Cortex of kidney (tissue), 1 donor: Measurements from ENCODE around the gene MLH3.

Experiments used
- DNase-seq: peaks from one replicate; lab custom pipeline; 2025; lab: John Stamatoyannopoulos, UW

MLH3 gene

GRCh38 chr14:75066691-75067090 is 15.4 kb upstream of the MLH3 start:
- no peak for DNase-seq

- no peak for DNase-seq
Observed at GRCh38 chr14:75064205-75064567, 12.9 kb upstream of the MLH3 start.

DNA sequence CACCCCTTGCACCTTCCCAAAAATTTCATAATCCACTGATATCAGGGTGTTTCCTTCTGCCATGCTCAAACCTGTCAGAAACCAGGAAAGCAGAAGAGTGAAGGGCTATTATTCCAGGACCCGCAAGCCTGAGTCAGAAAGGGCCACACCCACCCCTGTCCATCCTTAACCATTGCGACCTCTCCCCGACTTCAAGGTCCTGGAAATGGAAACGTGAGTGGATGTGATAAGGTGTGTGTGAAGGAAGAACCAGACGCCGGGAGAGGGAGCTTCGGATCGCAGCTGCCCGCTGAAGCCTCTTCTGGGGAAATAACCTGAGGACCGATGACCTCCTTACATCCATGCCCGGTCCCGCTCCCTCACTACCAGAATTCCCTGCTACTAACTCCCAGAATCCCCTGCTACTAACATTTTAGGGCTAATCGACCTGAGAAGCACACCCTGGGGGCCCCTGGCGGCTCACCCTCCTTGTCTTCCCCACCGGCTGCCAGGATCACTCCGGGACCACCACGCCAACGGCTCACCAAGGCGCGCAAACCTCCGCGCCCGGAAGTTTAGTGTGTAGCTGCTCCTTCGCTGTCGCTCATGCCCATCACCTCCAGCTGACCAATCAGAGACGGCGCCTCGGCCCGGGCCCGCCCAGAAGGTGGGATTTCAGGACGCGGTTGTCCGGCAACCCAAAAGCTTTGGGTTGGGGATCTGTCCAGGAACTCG is 12.4 kb upstream of the MLH3 start, which contains the start of gene ACYP1:
Gene ACYP1, minus strand, starts transcription at position 534 of the 714 bp plus-strand sequence. Its CDS starts 471 bp downstream, at position 63.
- peak; percentile 16 for DNase-seq

DNA sequence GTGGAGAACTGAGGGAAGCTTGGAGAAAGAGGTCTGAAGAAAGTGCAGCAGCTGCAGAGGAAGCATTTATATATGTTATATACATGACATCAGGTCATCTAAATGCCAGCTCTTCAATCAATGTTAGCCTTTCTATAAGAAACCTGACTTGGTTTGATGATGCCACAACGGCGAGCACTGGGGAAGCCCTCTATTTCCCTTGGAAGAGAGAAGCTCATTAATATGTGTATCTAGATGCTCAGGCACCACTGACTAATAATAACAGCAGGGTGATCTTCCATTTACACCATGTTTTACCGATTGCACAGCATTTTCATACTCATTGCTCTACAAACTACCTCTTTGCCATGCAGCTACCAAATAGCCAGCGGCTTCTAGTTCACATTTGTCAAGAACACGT is 11.7 kb upstream of the MLH3 start:
- no peak for DNase-seq

GRCh38 chr14:75060420-75060819 is 9.2 kb upstream of the MLH3 start:
- DNase-seq = no peak

GRCh38 chr14:75059642-75060041 is 8.4 kb upstream of the MLH3 start:
- no peak for DNase-seq

- DNase-seq = no peak
Observed at GRCh38 chr14:75054421-75054820, 3.2 kb upstream of the MLH3 start.

DNA sequence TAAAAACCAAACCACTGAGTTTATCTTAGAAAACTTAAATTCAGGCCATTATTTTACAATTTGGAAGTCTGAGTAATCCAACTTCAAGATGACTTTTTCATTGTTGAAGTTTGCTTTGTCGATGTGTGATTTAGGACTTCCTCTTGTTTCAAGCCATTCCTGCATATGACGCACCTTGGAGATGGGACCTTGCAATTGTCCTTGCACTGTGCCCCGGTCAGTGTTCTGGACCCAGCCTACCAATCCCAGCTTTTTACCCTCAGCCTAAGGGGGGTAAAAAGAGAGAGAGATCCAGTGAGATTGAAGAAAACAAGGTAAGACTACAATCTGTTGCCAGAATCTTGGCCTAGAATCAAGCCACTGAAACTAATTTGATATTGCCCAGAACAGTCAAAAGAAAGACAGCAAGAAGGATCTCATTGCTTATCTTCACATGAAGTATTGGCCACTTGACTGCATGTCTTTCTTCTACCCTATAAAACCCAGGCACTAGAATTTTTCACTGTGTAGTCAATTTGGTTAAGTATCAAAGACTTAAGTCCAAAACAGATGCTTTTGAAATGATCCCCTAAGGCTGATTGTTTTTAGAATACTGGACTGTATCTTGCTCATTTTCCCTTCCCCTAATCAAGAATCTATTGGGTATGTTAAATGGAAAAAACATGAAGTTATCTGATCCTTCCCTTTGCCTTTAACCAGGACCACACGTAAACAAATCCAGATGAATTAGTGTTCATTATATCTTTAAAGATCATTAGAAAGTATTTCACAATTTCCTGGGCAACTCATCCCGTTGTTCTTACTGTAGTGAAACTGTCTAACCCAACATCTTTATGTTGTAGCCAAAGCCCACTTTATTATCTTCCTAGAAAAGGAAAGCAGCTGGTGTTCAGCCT is 2.4 kb upstream of the MLH3 start:
- no peak for DNase-seq

DNA sequence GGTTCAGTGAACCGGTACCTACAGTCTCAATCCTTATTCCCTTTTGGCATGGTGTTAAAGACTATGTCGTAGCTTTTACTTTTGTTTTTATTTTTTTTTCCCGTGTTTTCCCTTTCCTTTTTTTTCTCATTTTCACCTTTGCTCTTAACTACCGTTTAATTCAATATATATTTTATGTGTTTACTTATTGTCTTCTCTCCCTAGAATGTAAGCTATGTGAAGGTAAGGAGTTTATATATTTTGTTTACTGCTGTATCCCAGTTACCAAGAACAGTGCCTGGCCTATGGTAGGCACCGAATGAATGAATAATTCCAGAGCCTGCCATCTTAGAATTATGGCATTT is 261 bp upstream of the MLH3 start:
- DNase-seq = no peak

- DNase-seq = no peak
Observed at GRCh38 chr14:75049731-75050201, 1.5 kb downstream of the MLH3 start.

- no peak for DNase-seq
Observed at GRCh38 chr14:75049136-75049535, 2.1 kb downstream of the MLH3 start.

DNA sequence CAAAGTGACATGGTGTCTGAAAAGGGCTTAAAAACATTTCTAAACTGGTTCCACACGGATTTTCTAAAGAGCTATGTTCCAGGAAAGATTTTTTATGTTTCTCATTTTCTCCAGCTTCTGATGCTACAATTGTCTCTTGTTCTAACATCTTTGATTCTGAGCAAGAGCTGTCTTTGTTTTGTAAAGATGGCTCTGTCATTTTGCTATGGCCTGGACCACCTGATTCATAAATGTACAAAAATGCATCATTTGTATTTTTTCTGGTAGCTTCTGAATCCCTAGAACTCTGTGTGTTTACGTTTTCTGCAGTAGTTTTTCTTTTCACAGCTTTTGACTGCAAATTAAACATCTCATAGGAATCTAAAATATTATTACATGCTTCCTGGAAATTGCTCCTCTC is 3.2 kb downstream of the MLH3 start:
- no peak for DNase-seq

- DNase-seq = no peak
Observed at GRCh38 chr14:75047506-75047905, 3.8 kb downstream of the MLH3 start.

DNA sequence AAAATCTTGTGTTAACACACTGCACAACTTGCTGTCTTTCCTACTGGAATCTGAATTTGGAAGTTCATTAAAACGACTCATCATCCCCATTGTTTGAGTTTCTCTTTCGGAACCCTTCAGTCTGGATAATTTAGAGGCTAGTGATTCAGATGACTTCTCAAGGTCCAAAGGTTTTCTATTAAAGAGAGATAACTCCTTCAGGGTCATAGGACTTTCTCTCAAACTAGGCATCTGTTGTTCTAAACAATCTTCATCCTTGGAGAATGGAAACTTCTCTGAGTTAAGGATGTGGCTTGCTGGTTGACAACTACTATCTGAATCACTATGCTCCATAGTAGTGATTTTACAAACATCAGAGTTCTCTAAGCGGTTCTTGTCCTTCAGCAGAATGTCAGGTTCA is 4.4 kb downstream of the MLH3 start:
- DNase-seq = no peak

- DNase-seq = no peak
Observed at GRCh38 chr14:75046275-75046674, 5.0 kb downstream of the MLH3 start.

DNA sequence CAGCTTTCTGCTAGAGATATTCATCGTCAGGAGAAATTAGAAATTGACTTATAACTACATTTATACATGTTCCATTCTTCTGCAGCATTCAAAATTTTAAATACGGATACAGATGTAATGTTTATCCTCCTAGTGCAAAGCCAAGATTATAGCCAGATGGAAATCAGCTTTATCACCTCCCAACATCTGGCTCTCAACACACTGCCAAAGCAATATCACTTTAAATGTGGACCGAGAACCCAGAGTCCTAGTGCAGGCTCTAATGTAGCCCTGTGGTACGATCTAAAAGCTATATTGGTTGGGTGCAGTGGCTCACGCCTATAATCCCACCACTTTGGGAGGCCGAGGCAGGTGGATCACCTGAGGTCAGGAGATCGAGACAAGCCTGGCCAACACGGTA is 6.5 kb downstream of the MLH3 start:
- DNase-seq = no peak

GRCh38 chr14:75044322-75044721 is 6.9 kb downstream of the MLH3 start:
- DNase-seq = no peak

GRCh38 chr14:75042035-75042434 is 9.2 kb downstream of the MLH3 start:
- no peak for DNase-seq

DNA sequence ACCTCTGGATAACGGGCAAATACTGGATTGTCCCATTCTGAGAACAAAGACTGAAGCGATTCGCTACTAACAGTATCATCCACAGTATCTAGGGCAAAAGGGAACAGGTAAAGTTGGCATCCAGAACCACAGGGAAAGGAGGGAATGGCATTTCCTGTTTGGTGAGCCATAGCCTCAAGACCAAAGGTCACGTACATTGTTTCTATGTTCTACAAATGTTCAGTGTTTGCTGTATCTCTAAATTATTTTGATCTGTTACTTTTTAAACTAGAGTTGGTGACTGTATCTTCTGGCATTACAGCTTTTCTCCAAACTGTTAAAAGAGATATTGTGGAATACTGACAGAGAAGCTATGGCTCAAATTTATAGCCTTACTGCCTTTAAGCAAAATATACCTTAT is 9.7 kb downstream of the MLH3 start:
- no peak for DNase-seq

- no peak for DNase-seq
Observed at GRCh38 chr14:75040959-75041358, 10.3 kb downstream of the MLH3 start.

- DNase-seq = no peak
Observed at GRCh38 chr14:75040507-75040906, 10.8 kb downstream of the MLH3 start.

GRCh38 chr14:75032939-75033338 is 18.3 kb downstream of the MLH3 start:
- no peak for DNase-seq

GRCh38 chr14:75030147-75030546 is 21.1 kb downstream of the MLH3 start:
- no peak for DNase-seq
